ENCODE data around the gene MAP2. TPM values are rescaled to one million over a fixed set of nuclear protein-coding genes. Genes with fewer than 3 reads are reported as not detected.
A peak's percentile ranks its signal among the peaks of the same experiment; 100 is the strongest.

MAP2 gene
- total RNA-seq, 4 donors from 2014 or later: 73.8 to 211 (median 122) TPM

DNA sequence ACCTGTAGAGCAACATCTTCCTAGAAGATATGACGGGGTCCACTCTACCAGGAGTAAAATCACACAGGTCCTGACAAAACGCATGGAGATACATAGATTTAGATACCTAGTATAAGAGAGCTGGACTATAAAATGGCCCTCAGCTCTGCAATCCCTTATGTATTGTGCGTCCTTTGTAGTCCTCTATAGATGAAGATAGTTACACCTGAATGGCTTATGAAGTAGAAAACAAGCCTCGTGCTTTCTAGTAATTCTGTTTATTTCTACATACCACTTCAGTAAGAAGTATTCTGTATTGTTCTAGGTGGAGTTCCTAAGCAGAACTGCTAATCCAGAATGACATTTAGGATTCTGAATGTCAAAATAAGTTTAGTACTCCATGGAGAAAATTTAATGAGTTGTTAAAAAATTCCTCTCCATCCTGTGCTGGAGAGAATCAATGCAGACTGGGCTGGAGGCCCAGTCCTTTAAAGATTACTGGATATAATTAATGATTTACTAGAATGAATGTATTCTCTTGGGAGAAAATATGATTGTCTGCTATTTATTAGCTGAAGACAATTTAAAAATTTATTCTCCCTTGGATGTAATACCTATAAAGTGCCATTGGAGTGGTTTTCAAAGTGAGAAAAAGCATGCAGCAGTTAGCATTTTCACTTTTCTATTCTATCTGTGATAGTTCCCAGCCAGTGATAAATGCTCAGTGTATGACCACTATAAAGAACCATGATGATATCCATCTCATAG, 200.5 kb downstream of the MAP2 start:
- H3K36me3 ChIP-seq: no peaks in the 10 kb centered on the region
- H3K4me3 ChIP-seq (replicated peaks in 1 of 3): no peak overlapping the region
- H3K27ac ChIP-seq: no peak overlapping the region
- no peak for DNase-seq
- H3K9me3 ChIP-seq: no peaks in the 10 kb centered on the region
- intact Hi-C loops (cut with DNase I): no loop called here
- WGBS, 2 donors: 61 to 71% methylated on average over 4 of the region's 4 CpGs
- TF ChIP-seq, protein P1, sequence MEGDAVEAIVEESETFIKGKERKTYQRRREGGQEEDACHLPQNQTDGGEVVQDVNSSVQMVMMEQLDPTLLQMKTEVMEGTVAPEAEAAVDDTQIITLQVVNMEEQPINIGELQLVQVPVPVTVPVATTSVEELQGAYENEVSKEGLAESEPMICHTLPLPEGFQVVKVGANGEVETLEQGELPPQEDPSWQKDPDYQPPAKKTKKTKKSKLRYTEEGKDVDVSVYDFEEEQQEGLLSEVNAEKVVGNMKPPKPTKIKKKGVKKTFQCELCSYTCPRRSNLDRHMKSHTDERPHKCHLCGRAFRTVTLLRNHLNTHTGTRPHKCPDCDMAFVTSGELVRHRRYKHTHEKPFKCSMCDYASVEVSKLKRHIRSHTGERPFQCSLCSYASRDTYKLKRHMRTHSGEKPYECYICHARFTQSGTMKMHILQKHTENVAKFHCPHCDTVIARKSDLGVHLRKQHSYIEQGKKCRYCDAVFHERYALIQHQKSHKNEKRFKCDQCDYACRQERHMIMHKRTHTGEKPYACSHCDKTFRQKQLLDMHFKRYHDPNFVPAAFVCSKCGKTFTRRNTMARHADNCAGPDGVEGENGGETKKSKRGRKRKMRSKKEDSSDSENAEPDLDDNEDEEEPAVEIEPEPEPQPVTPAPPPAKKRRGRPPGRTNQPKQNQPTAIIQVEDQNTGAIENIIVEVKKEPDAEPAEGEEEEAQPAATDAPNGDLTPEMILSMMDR (IDR thresholded peaks at IDR 0.05): no peak
- TF ChIP-seq POLR2A (IDR thresholded peaks at IDR 0.05): no peak
- H3K27me3 ChIP-seq: no peaks in the 10 kb centered on the region
- H3K4me1 ChIP-seq: peaks cover 0 to 2% of the 10 kb centered on the region in 2 donors

DNA sequence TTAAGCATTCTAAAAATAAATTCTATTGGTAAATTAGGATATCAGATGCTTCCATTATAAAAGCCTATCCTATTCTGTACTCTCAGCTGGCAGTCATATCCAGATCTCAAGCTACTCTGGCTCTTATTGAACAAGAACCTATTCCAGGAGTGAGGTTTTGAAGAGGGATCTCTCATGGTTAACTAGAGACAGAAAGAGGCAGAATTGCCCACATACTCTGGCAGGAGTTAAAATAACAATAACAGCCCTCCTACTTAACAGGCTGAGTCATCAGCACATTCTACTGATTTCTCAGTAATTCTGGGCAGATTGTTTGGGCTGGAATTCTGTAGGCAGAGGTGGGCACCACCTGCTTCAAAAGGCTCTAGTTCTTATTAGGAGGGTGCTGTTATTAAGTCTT, 205.8 kb downstream of the MAP2 start:
- Histone ChIP-seq H3K36me3 (no peaks in the 10 kb centered on the region), H3K27me3 (no peaks in the 10 kb centered on the region), H3K4me1 (peaks cover 6 to 7% of the 10 kb centered on the region in 2 donors), H3K27ac (peak overlapping the region in 2 of 3 donors; percentile 15 to 50), H3K4me3 (replicated peaks in 1 of 3) (no peak overlapping the region), H3K9me3 (no peaks in the 10 kb centered on the region)
- TF ChIP-seq POLR2A (IDR thresholded peaks at IDR 0.05): no peak
- TF ChIP-seq, protein P1 (IDR thresholded peaks at IDR 0.05): no peak
- DNase-seq: peak; percentile 4 to 5
- intact Hi-C loops (cut with DNase I): no loop called here

DNA sequence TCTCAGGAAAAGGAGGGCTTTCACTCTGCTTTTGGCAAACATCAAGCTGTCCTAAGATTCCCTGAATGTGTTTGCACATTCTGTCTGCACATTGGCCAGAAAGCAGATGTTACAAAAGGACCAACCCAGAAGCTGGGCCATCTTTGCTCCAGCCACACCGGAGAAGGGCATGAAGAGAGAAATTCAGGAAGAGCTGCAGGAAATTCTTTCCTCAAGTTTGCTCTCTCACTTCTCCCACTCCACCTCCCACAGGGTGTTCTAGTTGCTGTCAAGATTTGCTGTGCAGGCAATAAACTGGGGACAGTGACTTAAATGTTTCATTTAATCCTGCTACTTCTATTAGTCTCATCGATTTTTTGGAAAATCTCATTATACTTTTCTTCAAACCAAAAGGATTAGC, 210.1 kb downstream of the MAP2 start:
- Histone ChIP-seq H3K27me3 (no peaks in the 10 kb centered on the region), H3K27ac (no peak overlapping the region), H3K4me3 (replicated peaks in 1 of 3) (no peak overlapping the region), H3K4me1 (peaks cover 6 to 7% of the 10 kb centered on the region in 2 donors), H3K36me3 (no peaks in the 10 kb centered on the region), H3K9me3 (no peaks in the 10 kb centered on the region)
- WGBS, 2 donors: 88 to 89% methylated on average over 2 of the region's 2 CpGs
- intact Hi-C loops (cut with DNase I): no loop called here
- TF ChIP-seq, protein P1 (IDR thresholded peaks at IDR 0.05): no peak
- no peak for TF ChIP-seq POLR2A (IDR thresholded peaks at IDR 0.05)
- no peak for DNase-seq

DNA sequence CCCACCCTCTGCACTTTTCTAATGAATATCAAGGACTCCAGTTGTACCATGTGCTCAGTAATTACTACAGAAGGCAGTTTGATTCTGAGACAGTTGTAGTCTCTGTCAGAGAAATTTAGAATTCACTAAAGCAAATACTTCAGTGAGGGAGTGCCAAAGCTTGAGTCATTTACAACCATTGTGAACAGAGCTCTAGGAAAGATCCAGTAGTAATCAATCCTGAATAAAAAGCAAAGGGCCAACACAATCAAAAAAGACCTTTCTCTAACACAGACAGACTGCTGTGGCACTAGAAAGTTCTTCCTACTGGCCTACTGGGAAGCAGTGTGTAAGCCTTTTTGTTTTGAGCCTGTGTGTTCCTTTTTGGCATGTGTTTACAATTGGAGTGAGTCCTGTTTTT, 212.2 kb downstream of the MAP2 start:
- no peak for TF ChIP-seq POLR2A (IDR thresholded peaks at IDR 0.05)
- TF ChIP-seq, protein P1 (IDR thresholded peaks at IDR 0.05): no peak
- H3K36me3 ChIP-seq: no peaks in the 10 kb centered on the region
- no peak for DNase-seq
- no peak overlapping the region for H3K27ac ChIP-seq
- intact Hi-C loops (cut with DNase I): no loop called here
- H3K4me1 ChIP-seq: no peaks in the 10 kb centered on the region
- H3K27me3 ChIP-seq: no peaks in the 10 kb centered on the region
- H3K4me3 ChIP-seq (replicated peaks in 1 of 3): no peak overlapping the region
- no peaks in the 10 kb centered on the region for H3K9me3 ChIP-seq

DNA sequence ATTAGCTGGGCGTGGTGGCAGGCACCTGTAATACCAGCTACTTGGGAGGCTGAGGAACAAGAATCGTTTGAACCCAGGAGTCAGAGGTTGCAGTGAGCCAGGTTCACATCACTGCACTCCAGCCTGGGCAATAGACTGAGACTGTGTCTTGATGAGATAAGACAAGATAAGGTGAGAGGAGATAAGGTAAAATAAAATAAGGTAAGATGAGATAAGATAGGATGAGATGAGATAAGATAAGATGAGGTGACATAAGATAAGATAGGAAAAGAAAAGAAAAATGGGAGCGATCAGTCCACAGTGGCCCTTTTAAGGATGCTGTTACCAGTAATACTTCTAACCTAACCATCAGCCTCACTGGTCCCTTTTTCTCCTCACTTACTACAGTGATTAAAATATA, 213.4 kb downstream of the MAP2 start:
- H3K27me3 ChIP-seq: no peaks in the 10 kb centered on the region
- no peak for DNase-seq
- no peaks in the 10 kb centered on the region for H3K36me3 ChIP-seq
- WGBS, 2 donors: 81 to 83% methylated on average over 3 of the region's 3 CpGs
- intact Hi-C loops (cut with DNase I): no loop called here
- H3K4me1 ChIP-seq: no peaks in the 10 kb centered on the region
- H3K27ac ChIP-seq: no peak overlapping the region
- H3K9me3 ChIP-seq: no peaks in the 10 kb centered on the region
- no peak for TF ChIP-seq POLR2A (IDR thresholded peaks at IDR 0.05)
- TF ChIP-seq, protein P1 (IDR thresholded peaks at IDR 0.05): no peak
- H3K4me3 ChIP-seq (replicated peaks in 1 of 3): no peak overlapping the region
